DOHH2 (cell line): ENCODE measurements around the gene MRPS26.
"Not testable (repeated sequence)": the region's sequence is repeated elsewhere in the genome, so short reads cannot be mapped to it uniquely, and the experiment has no call there.

ENCODE experiments used
- H3F3A ChIP-seq: fragments of 200-600 bp; sonication (generic), shearing (Covaris generic); 2 replicates; pipeline ENCODE4 v1.6.0; 2016; ENCODE audit warnings: antibody characterized with exemption, mild to moderate bottlenecking; ENCODE audit not compliant: control insufficient read depth, insufficient read depth
- H3K27ac ChIP-seq: fragments of 200-600 bp; sonication (generic); 2 replicates; pipeline ENCODE4 v1.5.1; 2014; ENCODE audit warnings: low read depth, mild to moderate bottlenecking, low read length, moderate library complexity
- H3K27me3 ChIP-seq: fragments of 200-600 bp; sonication (generic); 2 replicates; pipeline ENCODE4 v1.6.1; 2014; ENCODE audit warnings: mild to moderate bottlenecking, low read length, mixed read lengths; ENCODE audit not compliant: control insufficient read depth
- H3K36me3 ChIP-seq: fragments of 200-600 bp; sonication (generic); 2 replicates; pipeline ENCODE4 v1.6.1; 2014; ENCODE audit warnings: mild to moderate bottlenecking, low read length, moderate library complexity, mixed read lengths; ENCODE audit not compliant: control insufficient read depth
- H3K4me1 ChIP-seq: fragments of 200-600 bp; sonication (generic); 2 replicates; pipeline ENCODE4 v1.6.1; 2014; ENCODE audit warnings: mild to moderate bottlenecking, low read length, mixed read lengths; ENCODE audit not compliant: control insufficient read depth
- H3K4me2 ChIP-seq: fragments of 200-600 bp; sonication (generic); 2 replicates; pipeline ENCODE4 v1.6.0; 2014; ENCODE audit warnings: mild to moderate bottlenecking, low read length, moderate library complexity
- H3K4me3 ChIP-seq: fragments of 200-600 bp; sonication (generic); 2 replicates; pipeline ENCODE4 v1.5.1; 2014; ENCODE audit warnings: mild to moderate bottlenecking, low read length, mixed read lengths
- H3K79me2 ChIP-seq: fragments of 200-600 bp; sonication (generic); 2 replicates; pipeline ENCODE4 v1.6.1; 2014; ENCODE audit warnings: mild to moderate bottlenecking, low read length, mixed read lengths; ENCODE audit not compliant: control insufficient read depth
- H3K9me2 ChIP-seq: fragments of 200-600 bp; sonication (generic); replicated peaks from 2 replicates; pipeline ENCODE4 v1.6.1; 2014; ENCODE audit warnings: mild to moderate bottlenecking, low read length, mixed read lengths; ENCODE audit not compliant: control insufficient read depth
- H3K9me3 ChIP-seq: fragments of 200-600 bp; sonication (generic); 2 replicates; pipeline ENCODE4 v1.6.1; 2014; ENCODE audit warnings: antibody characterized with exemption, low read length, mixed read lengths; ENCODE audit not compliant: control insufficient read depth, insufficient read depth
- H4K20me1 ChIP-seq: fragments of 200-600 bp; sonication (generic); 2 replicates; pipeline ENCODE4 v1.6.0; 2014; ENCODE audit warnings: low read depth, mild to moderate bottlenecking, antibody characterized with exemption, low read length, moderate library complexity; ENCODE audit not compliant: control insufficient read depth, insufficient read depth
- EZH2phosphoT487 ChIP-seq: fragments of 200-600 bp; sonication (generic); IDR thresholded peaks from 2 replicates; pipeline ENCODE4 v1.6.1; 2017; ENCODE audit warnings: borderline replicate concordance, mild to moderate bottlenecking, antibody characterized with exemption, low read length, moderate library complexity, mixed read lengths
- TF ChIP-seq, protein P1 (sequence below): fragments of 200-600 bp; sonication (generic); IDR thresholded peaks from one replicate; pipeline ENCODE4 v1.5.1; 2014; ENCODE audit warnings: antibody characterized with exemption, mild to moderate bottlenecking, low read depth, low read length; ENCODE audit not compliant: poor library complexity, severe bottlenecking

MRPS26 gene

DNA sequence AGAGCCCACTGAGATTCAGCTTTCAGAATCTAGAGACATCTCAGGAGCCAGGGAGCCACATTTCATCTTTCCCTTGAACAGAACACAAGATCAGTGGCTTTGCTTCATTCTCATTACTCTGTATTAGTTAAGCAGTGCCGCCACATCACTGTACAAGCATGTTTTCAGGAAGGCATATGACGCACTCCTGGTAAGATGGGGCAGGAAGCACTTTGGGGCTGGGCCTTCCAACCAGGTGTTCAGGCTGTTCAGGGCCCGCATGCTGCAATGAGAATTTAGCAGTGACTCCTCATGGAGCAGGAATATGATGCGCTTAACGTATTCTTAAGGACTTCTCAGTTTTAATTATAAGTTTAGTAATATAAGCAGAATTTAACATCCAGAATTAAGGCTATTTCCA lies 32.1 kb upstream of the MRPS26 start:
- no peaks in the 10 kb centered on the region for H4K20me1 ChIP-seq
- no peaks in the 10 kb centered on the region for H3K9me3 ChIP-seq
- H3K79me2 ChIP-seq, result no peaks in the 10 kb centered on the region
- no peak for TF ChIP-seq EZH2phosphoT487
- TF ChIP-seq, protein P1, sequence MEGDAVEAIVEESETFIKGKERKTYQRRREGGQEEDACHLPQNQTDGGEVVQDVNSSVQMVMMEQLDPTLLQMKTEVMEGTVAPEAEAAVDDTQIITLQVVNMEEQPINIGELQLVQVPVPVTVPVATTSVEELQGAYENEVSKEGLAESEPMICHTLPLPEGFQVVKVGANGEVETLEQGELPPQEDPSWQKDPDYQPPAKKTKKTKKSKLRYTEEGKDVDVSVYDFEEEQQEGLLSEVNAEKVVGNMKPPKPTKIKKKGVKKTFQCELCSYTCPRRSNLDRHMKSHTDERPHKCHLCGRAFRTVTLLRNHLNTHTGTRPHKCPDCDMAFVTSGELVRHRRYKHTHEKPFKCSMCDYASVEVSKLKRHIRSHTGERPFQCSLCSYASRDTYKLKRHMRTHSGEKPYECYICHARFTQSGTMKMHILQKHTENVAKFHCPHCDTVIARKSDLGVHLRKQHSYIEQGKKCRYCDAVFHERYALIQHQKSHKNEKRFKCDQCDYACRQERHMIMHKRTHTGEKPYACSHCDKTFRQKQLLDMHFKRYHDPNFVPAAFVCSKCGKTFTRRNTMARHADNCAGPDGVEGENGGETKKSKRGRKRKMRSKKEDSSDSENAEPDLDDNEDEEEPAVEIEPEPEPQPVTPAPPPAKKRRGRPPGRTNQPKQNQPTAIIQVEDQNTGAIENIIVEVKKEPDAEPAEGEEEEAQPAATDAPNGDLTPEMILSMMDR, result no peak
- no peak overlapping the region for H3K4me2 ChIP-seq
- no peaks in the 10 kb centered on the region for H3K9me2 ChIP-seq
- peaks cover 7% of the 10 kb centered on the region for H3K36me3 ChIP-seq
- H3K27ac ChIP-seq, result no peak overlapping the region
- no peak overlapping the region for H3K4me3 ChIP-seq
- H3K27me3 ChIP-seq, result no peaks in the 10 kb centered on the region
- H3K4me1 ChIP-seq, result no peaks in the 10 kb centered on the region
- H3F3A ChIP-seq, result no peaks in the 10 kb centered on the region

DNA sequence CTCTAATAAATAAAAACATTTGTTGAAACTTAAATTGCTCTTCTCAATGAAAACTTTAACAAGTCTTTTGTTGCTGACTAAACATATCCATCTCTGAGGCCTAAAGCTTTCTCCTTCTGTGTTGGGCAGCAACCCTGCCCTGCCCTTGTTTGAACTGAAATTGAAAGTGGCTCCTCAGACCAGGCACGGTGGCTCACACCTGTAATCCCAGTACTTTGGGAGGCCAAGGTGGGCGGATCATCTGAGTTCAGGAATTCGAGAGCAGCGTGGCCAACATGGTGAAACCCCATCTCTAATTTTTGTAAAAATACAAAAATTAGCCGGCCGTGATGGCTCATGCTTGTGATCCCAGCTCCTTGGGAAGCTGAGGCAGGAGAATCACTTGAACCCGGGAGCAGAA lies 31.7 kb upstream of the MRPS26 start:
- no peaks in the 10 kb centered on the region for H3K9me2 ChIP-seq
- no peaks in the 10 kb centered on the region for H3K79me2 ChIP-seq
- no peak overlapping the region for H3K4me2 ChIP-seq
- TF ChIP-seq, protein P1, result no peak
- no peak for TF ChIP-seq EZH2phosphoT487
- no peaks in the 10 kb centered on the region for H3K27me3 ChIP-seq
- H3K4me3 ChIP-seq, result no peak overlapping the region
- no peak overlapping the region for H3K27ac ChIP-seq
- H3K36me3 ChIP-seq, result peaks cover 7% of the 10 kb centered on the region
- H3F3A ChIP-seq, result no peaks in the 10 kb centered on the region
- H3K9me3 ChIP-seq, result no peaks in the 10 kb centered on the region
- no peaks in the 10 kb centered on the region for H3K4me1 ChIP-seq
- no peaks in the 10 kb centered on the region for H4K20me1 ChIP-seq

DNA sequence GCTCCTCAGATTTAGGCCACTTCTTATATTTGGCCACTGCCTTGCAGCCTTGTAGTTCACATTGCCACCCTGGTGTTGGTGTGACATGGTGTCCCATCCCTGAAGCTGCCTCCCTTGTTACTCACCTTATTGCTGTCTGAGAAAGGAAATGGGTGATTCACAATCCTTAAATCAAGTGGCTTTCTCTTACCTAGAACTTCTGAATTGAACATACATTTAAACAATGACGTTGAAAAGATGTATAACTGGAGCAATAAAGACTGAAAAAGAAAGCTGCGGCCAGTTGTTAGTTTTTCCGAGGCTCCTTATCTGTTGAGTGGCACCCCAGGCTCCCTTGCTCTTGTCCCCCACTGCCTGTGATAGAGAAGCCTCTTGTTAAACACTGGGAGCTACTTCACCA lies 31.2 kb upstream of the MRPS26 start:
- Histone ChIP-seq H3F3A (no peaks in the 10 kb centered on the region), H3K27ac (no peak overlapping the region), H3K9me2 (no peaks in the 10 kb centered on the region), H3K36me3 (peaks cover 7% of the 10 kb centered on the region), H3K9me3 (no peaks in the 10 kb centered on the region), H3K27me3 (no peaks in the 10 kb centered on the region), H3K4me3 (no peak overlapping the region), H3K4me2 (no peak overlapping the region), H3K4me1 (no peaks in the 10 kb centered on the region), H4K20me1 (no peaks in the 10 kb centered on the region), H3K79me2 (no peaks in the 10 kb centered on the region)
- TF ChIP-seq, protein P1, result no peak
- TF ChIP-seq EZH2phosphoT487, result no peak

DNA sequence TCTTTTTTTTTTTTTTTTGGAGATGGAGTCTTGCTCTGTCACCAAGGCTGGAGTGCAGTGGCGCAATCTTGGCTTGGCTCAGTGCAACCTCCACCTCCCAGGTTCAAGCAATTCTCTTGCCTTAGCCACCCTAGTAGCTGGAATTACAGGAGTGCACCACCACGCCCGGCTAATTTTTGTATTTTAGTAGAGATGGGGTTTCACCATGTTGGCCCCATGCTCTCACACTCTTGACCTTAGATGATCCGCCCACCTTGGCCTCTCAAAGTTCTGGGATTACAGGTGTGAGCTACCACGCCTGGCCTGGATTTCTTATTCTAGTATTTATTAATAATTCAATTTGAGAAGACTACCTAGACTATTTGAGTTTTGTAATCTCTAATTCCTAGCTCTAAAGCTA lies 30.6 kb upstream of the MRPS26 start:
- H3K9me3 ChIP-seq, H3K9me2 ChIP-seq, H3K4me1 ChIP-seq, H3K27ac ChIP-seq, H4K20me1 ChIP-seq, H3K79me2 ChIP-seq, H3K36me3 ChIP-seq, H3K4me2 ChIP-seq, H3K27me3 ChIP-seq, H3K4me3 ChIP-seq, H3F3A ChIP-seq: not testable (repeated sequence)
